PFSK-1 (cell line): ENCODE results near the gene SLC44A3.

Experiments
- FOXP2 ChIP-seq: optimal IDR thresholded peaks from 2 replicates; pipeline ENCODE3; 2011; ENCODE audit warnings: borderline replicate concordance, control low read depth, inconsistent platforms; ENCODE audit not compliant: insufficient read depth; ENCODE audit errors: extremely low read length, extremely low read depth
- POLR2AphosphoS5 ChIP-seq: IDR thresholded peaks from 2 replicates; pipeline ENCODE4 v1.6.1; 2012; ENCODE audit warnings: low read depth, mild to moderate bottlenecking, control low read depth, low read length, moderate library complexity
- REST ChIP-seq, 2 experiments: IDR thresholded peaks; 2 replicates each; pipeline versions ENCODE4 v1.6.1 to v1.8.0; 2011 to 2012; ENCODE audit warnings: low read depth in 2 of 2, low read length in 2 of 2, control low read depth in 1 of 2, inconsistent platforms in 1 of 2, mild to moderate bottlenecking in 1 of 2, moderate library complexity in 1 of 2; ENCODE audit not compliant: insufficient read depth in 1 of 2
- SIN3A ChIP-seq: IDR thresholded peaks from 2 replicates; pipeline ENCODE4 v1.6.1; 2012; ENCODE audit warnings: mild to moderate bottlenecking, low read length, moderate library complexity, borderline replicate concordance; ENCODE audit not compliant: insufficient read depth
- TAF1 ChIP-seq: IDR thresholded peaks from 2 replicates; pipeline ENCODE4 v1.6.1; 2012; ENCODE audit warnings: low read length, control low read depth, borderline replicate concordance; ENCODE audit not compliant: insufficient read depth

Gene SLC44A3

GRCh38 chr1:94807742-94808491 lies 12.2 kb upstream of the SLC44A3 start:
- TF ChIP-seq REST (IDR thresholded peaks at IDR 0.05; ENCODE audit: insufficient read depth in 1 of 2, low read depth in 2 of 2, low read length in 2 of 2) = no peak
- TF ChIP-seq POLR2AphosphoS5 = no peak
- TF ChIP-seq TAF1 = no peak
- no peak for TF ChIP-seq SIN3A
- TF ChIP-seq FOXP2 = no peak

GRCh38 chr1:94808669-94809068 lies 11.5 kb upstream of the SLC44A3 start:
- TF ChIP-seq TAF1 (no peak), FOXP2 (no peak), SIN3A (no peak), REST (IDR thresholded peaks at IDR 0.05; ENCODE audit: insufficient read depth in 1 of 2, low read depth in 2 of 2, low read length in 2 of 2) (no peak), POLR2AphosphoS5 (no peak)

- TF ChIP-seq POLR2AphosphoS5 (no peak), REST (IDR thresholded peaks at IDR 0.05; ENCODE audit: insufficient read depth in 1 of 2, low read depth in 2 of 2, low read length in 2 of 2) (no peak), TAF1 (no peak), SIN3A (no peak), FOXP2 (no peak)
Observed at GRCh38 chr1:94812985-94813384, 7.2 kb upstream of the SLC44A3 start.

GRCh38 chr1:94816030-94816429 lies 4.1 kb upstream of the SLC44A3 start:
- no peak for TF ChIP-seq SIN3A
- no peak for TF ChIP-seq POLR2AphosphoS5
- TF ChIP-seq REST (IDR thresholded peaks at IDR 0.05; ENCODE audit: insufficient read depth in 1 of 2, low read depth in 2 of 2, low read length in 2 of 2) = no peak
